ENCODE data around the gene USH1C. TPM values are rescaled to one million over a fixed set of nuclear protein-coding genes. Genes with fewer than 3 reads are reported as not detected.

USH1C gene
- polyA plus RNA-seq, 1 donor: 269 TPM

DNA sequence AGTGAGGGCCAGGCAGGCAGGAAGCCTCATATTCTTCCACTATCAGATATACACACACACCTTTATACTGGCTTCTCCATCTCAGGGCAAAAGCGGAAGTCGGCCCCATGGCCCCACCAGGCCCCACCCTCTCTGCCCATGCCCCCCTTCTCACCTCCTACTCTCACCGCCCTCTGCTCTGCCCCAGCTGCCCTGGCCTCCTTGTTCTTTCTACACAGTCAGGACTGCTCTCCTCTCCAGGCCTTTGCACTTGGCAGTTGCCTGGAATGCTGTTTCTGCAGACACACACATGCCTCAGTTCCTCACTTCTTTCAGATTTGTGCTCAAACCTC, 28.1 kb upstream of the USH1C start:
- Histone ChIP-seq H3K27me3 (ENCODE audit: control insufficient read depth, insufficient read depth, low read length) (no peaks in the 10 kb centered on the region), H3K36me3 (ENCODE audit: control insufficient read depth, insufficient read depth, low read length) (no peaks in the 10 kb centered on the region), H3K4me1 (ENCODE audit: control insufficient read depth, insufficient read depth, low read length) (no peaks in the 10 kb centered on the region), H3K9me3 (ENCODE audit: control insufficient read depth, low read depth, low read length) (no peaks in the 10 kb centered on the region), H3K27ac (ENCODE audit: low read length) (no peak overlapping the region), H3K4me3 (ENCODE audit: low read length) (no peak overlapping the region)
- WGBS (ENCODE audit: insufficient coverage, low lambda C conversion rate): no CpG with 5 or more reads among the region's 3 CpGs
- peak in 1 of 2 donors; percentile 59 for DNase-seq

DNA sequence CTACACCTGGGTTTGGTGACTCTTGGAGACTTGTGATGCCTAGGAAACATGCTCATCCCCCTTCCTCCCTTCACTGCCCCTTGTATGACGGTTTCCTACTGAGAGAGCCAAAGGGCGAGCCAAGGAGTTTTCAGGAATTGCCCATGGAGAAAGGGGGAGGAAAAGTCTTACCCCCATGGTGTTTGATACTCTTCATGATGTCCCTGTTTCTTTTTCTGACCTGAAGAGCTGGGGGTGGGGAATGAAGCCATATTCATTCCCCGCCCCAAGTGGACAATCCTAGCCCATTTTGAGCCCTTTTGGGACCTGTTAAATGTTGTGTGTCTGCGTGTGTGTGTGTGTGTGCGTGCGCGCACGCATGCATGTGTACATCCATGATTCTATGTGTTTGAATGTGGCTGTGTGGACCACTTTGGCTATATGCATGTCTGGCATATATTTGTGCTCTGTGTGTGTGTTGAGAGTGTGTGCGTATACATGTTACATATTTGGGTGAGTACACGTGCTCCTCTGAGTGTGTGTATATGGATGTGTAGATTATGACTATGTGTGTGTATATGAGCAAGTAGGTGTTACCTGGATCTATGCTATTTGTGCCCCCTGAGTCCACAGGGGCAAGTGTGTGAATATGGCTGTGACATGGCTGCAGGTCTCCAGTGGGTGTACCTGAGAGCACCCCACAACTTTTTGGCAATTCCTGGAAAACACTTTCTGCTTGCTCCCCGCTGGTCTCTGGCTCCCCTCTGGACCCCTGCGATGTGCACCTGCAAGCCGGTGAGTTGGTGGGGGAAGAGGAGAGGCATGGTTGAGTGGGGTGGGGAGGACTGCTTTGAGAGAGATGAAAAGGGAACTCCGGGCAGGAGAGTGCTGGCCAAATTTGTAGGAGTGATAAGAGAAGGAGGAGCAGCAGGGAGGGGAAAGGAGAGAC, 27.5 kb upstream of the USH1C start:
- Histone ChIP-seq H3K27ac (ENCODE audit: low read length) (no peak overlapping the region), H3K36me3 (ENCODE audit: control insufficient read depth, insufficient read depth, low read length) (no peaks in the 10 kb centered on the region), H3K4me1 (ENCODE audit: control insufficient read depth, insufficient read depth, low read length) (no peaks in the 10 kb centered on the region), H3K27me3 (ENCODE audit: control insufficient read depth, insufficient read depth, low read length) (no peaks in the 10 kb centered on the region), H3K9me3 (ENCODE audit: control insufficient read depth, low read depth, low read length) (no peaks in the 10 kb centered on the region), H3K4me3 (ENCODE audit: low read length) (no peak overlapping the region)
- no peak for DNase-seq
- no CpG with 5 or more reads among the region's 14 CpGs for WGBS (ENCODE audit: insufficient coverage, low lambda C conversion rate)

DNA sequence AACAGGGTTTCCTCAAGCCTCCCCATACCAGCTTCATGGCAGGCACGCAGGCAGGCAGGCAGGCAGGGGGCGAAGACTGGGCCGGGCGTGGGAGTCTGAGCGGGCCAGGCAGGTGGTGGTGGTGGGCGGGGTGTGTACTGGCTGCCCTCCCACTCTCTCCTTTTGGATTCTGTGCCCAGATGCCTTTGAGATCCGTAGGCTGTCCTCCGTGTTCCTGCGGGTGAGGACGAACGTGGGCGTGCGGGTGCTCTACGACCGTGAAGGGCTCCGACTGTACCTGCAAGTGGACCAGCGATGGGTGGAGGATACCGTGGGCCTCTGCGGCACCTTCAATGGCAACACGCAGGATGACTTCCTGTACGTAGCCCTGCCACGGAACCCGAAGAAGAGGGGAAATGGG, 25.8 kb upstream of the USH1C start:
- H3K36me3 ChIP-seq (ENCODE audit: control insufficient read depth, insufficient read depth, low read length): no peaks in the 10 kb centered on the region
- no peak overlapping the region for H3K4me3 ChIP-seq (ENCODE audit: low read length)
- no peaks in the 10 kb centered on the region for H3K9me3 ChIP-seq (ENCODE audit: control insufficient read depth, low read depth, low read length)
- H3K4me1 ChIP-seq (ENCODE audit: control insufficient read depth, insufficient read depth, low read length): no peaks in the 10 kb centered on the region
- DNase-seq: no peak
- no CpG with 5 or more reads among the region's 23 CpGs for WGBS (ENCODE audit: insufficient coverage, low lambda C conversion rate)
- no peak overlapping the region for H3K27ac ChIP-seq (ENCODE audit: low read length)
- no peaks in the 10 kb centered on the region for H3K27me3 ChIP-seq (ENCODE audit: control insufficient read depth, insufficient read depth, low read length)

DNA sequence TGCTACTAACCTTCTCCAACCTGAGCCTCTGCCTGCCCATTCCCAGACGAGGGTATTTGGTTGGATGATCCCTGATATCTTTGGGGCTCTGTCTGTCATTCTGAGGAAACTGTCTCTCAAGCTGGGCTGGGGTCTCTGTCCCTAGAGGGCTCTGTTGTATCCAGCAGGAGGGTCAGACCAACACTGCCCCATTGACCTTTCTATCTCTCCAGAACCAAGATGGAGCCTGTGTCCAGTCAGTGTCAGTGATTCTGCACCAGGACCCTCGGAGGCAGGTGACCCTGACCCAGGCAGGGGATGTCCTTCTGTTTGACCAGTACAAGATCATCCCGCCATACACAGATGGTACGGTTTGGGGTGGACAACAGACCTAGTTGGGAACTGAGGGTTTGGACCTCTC, 24.7 kb upstream of the USH1C start:
- no peaks in the 10 kb centered on the region for H3K4me1 ChIP-seq (ENCODE audit: control insufficient read depth, insufficient read depth, low read length)
- WGBS (ENCODE audit: insufficient coverage, low lambda C conversion rate): no CpG with 5 or more reads among the region's 4 CpGs
- no peak for DNase-seq
- no peaks in the 10 kb centered on the region for H3K27me3 ChIP-seq (ENCODE audit: control insufficient read depth, insufficient read depth, low read length)
- no peak overlapping the region for H3K4me3 ChIP-seq (ENCODE audit: low read length)
- H3K36me3 ChIP-seq (ENCODE audit: control insufficient read depth, insufficient read depth, low read length): no peaks in the 10 kb centered on the region
- H3K9me3 ChIP-seq (ENCODE audit: control insufficient read depth, low read depth, low read length): no peaks in the 10 kb centered on the region
- H3K27ac ChIP-seq (ENCODE audit: low read length): no peak overlapping the region

DNA sequence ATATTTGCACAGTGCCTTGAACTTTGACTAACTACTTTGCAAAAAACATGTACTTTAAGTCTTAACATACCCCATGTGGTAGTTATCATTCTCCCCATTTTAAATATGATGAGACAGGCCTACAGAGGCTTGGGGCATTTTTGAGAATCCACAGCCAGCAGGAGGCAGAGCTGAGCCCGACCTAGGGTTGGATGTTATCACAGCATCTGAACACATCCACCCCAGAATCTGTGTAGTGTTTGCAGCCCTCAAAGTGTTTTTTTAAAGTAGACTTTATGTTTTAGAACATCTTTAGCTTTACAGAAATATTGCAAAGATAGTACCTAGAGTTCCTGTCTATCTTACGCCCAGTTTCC, 20.4 kb upstream of the USH1C start:
- Histone ChIP-seq H3K4me3 (ENCODE audit: low read length) (no peak overlapping the region), H3K9me3 (ENCODE audit: control insufficient read depth, low read depth, low read length) (no peaks in the 10 kb centered on the region), H3K27me3 (ENCODE audit: control insufficient read depth, insufficient read depth, low read length) (no peaks in the 10 kb centered on the region), H3K4me1 (ENCODE audit: control insufficient read depth, insufficient read depth, low read length) (peaks cover 11% of the 10 kb centered on the region), H3K36me3 (ENCODE audit: control insufficient read depth, insufficient read depth, low read length) (no peaks in the 10 kb centered on the region), H3K27ac (ENCODE audit: low read length) (no peak overlapping the region)
- DNase-seq: no peak
- WGBS (ENCODE audit: insufficient coverage, low lambda C conversion rate): 100% methylated on average over 1 of the region's 2 CpGs

DNA sequence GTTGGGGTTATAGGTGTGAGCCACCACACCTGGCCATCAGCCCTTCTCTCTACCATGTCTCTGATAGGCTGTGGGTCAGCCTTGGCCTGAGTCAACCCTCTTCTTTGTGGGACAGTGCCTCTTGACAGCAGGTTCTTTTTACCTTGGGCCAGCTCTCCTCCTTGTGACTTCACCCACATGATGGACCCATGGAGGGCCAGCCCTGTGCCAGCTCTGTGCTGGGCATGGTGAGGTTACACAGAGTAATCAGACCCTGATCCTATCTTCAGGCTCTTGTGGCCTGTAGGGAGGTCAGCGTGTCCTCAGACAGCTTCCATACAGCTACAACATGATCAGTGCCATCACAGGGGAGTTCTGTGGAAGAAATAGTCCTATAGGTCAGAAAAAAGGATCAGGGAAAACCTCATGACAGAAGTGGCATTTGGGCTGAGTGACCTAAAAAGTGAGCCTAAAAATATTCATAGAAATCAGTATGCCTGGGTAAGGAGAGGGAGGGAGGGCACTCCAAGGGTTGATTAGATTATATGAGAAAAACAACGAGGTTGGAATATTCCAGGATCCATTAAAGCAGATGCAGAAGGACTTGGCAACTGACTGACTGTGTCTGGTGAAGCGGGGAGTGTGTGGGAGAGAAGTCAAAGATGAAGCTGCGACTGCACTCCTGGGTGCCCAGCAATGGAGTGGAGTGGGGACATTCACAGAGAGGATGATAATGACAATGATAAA, 19.9 kb upstream of the USH1C start:
- Histone ChIP-seq H3K36me3 (ENCODE audit: control insufficient read depth, insufficient read depth, low read length) (no peaks in the 10 kb centered on the region), H3K27ac (ENCODE audit: low read length) (no peak overlapping the region), H3K4me3 (ENCODE audit: low read length) (no peak overlapping the region), H3K4me1 (ENCODE audit: control insufficient read depth, insufficient read depth, low read length) (peaks cover 11% of the 10 kb centered on the region), H3K27me3 (ENCODE audit: control insufficient read depth, insufficient read depth, low read length) (no peaks in the 10 kb centered on the region), H3K9me3 (ENCODE audit: control insufficient read depth, low read depth, low read length) (no peaks in the 10 kb centered on the region)
- DNase-seq: no peak
- 90% methylated on average over 2 of the region's 4 CpGs for WGBS (ENCODE audit: insufficient coverage, low lambda C conversion rate)

DNA sequence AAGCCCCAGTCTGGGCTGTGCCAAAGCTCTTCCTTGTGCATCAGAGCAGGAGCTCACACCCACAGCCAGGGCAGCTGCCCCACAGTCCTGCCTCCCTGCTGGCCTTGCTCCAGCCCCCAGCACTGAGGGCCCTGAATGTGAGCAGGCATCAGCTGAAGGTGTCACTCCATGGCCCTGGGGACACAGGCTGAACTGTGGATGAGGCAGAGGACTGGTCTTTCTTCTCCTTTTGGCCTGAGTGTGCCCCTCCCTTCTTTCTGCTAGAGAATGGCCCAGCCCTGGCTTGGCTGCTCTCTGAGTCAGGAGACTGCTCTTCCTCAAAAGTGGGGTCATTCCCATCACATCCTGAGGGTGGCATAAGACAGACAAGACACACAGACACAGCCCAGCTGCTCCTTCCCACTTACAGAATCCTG, 19.0 kb upstream of the USH1C start:
- H3K27ac ChIP-seq (ENCODE audit: low read length): no peak overlapping the region
- DNase-seq: peak in 1 of 2 donors; percentile 24

DNA sequence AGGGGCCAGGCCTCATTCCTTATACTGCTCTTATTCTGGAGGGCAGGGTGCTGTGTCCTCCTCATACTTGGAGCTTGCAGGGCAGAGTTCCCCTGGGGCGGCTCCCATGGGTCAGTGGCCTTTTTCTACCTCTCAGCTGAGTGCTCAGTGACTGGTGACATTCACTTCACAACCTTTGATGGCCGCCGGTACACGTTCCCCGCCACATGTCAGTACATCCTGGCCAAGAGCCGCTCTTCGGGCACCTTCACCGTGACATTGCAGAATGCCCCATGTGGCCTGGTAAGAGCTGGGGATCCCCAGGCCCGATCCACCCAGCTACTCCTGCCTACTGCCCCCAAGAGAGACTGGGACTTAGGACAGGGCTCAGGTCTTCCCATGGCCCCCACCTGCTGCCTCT, 17.3 kb upstream of the USH1C start:
- no peak overlapping the region for H3K27ac ChIP-seq (ENCODE audit: low read length)
- no peak overlapping the region for H3K4me3 ChIP-seq (ENCODE audit: low read length)
- no CpG with 5 or more reads among the region's 9 CpGs for WGBS (ENCODE audit: insufficient coverage, low lambda C conversion rate)
- no peaks in the 10 kb centered on the region for H3K36me3 ChIP-seq (ENCODE audit: control insufficient read depth, insufficient read depth, low read length)
- H3K4me1 ChIP-seq (ENCODE audit: control insufficient read depth, insufficient read depth, low read length): peaks cover 11% of the 10 kb centered on the region
- DNase-seq: no peak
- no peaks in the 10 kb centered on the region for H3K9me3 ChIP-seq (ENCODE audit: control insufficient read depth, low read depth, low read length)
- no peaks in the 10 kb centered on the region for H3K27me3 ChIP-seq (ENCODE audit: control insufficient read depth, insufficient read depth, low read length)

More for the DNA sequence above, 19.0 kb upstream of the USH1C start:
- no peaks in the 10 kb centered on the region for H3K9me3 ChIP-seq (ENCODE audit: control insufficient read depth, low read depth, low read length)
- H3K27me3 ChIP-seq (ENCODE audit: control insufficient read depth, insufficient read depth, low read length): no peaks in the 10 kb centered on the region
- no peak overlapping the region for H3K4me3 ChIP-seq (ENCODE audit: low read length)
- H3K36me3 ChIP-seq (ENCODE audit: control insufficient read depth, insufficient read depth, low read length): no peaks in the 10 kb centered on the region
- H3K4me1 ChIP-seq (ENCODE audit: control insufficient read depth, insufficient read depth, low read length): peaks cover 11% of the 10 kb centered on the region

- peaks cover 11% of the 10 kb centered on the region for H3K4me1 ChIP-seq (ENCODE audit: control insufficient read depth, insufficient read depth, low read length)
- no peaks in the 10 kb centered on the region for H3K36me3 ChIP-seq (ENCODE audit: control insufficient read depth, insufficient read depth, low read length)
- H3K27ac ChIP-seq (ENCODE audit: low read length): no peak overlapping the region
- no peak for DNase-seq
- WGBS (ENCODE audit: insufficient coverage, low lambda C conversion rate): no CpG with 5 or more reads among the region's 4 CpGs
- no peaks in the 10 kb centered on the region for H3K27me3 ChIP-seq (ENCODE audit: control insufficient read depth, insufficient read depth, low read length)
- H3K9me3 ChIP-seq (ENCODE audit: control insufficient read depth, low read depth, low read length): no peaks in the 10 kb centered on the region
- no peak overlapping the region for H3K4me3 ChIP-seq (ENCODE audit: low read length)
Measured at GRCh38 chr11:17561111-17561415, 16.8 kb upstream of the USH1C start.

DNA sequence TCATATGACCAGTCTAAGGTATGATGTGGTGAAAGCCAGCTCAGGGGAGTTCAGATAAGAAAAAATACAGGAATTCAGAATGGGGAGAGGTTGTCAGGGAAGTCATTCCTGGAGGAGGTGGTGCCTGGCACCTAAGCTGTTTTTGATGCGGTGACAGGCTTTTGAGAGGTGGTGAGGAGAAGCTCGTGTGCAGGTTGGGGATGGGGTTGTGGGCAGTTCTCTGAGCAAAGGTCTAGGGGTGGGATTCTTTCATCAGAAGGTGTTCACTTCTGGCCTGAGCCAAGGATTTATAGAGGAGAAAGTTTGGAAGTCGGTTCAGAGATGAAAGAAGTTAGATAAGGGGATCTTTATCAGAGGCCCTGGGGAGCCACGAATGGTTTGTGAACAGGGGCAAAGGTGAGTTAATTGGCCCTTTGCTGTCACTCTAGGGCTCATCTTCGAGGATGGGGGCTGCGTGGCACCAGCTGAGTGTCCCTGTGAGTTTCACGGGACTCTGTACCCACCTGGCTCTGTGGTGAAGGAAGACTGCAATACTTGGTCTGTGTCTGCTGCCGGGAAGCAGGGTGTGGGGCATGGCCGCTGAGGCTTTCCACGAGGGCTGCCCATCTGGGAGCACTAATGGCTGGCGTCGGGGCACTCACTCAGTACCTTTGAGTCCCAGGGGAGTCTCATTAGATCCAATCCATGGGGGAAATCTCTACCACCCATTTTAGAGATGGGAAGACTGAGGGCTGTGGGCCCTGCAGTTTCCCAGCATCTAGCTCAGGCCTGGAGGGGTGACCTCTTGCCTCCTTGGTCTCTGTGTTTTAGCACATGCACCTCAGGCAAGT, 16.3 kb upstream of the USH1C start:
- H3K27me3 ChIP-seq (ENCODE audit: control insufficient read depth, insufficient read depth, low read length): no peaks in the 10 kb centered on the region
- peaks cover 11% of the 10 kb centered on the region for H3K4me1 ChIP-seq (ENCODE audit: control insufficient read depth, insufficient read depth, low read length)
- no peaks in the 10 kb centered on the region for H3K9me3 ChIP-seq (ENCODE audit: control insufficient read depth, low read depth, low read length)
- H3K4me3 ChIP-seq (ENCODE audit: low read length): no peak overlapping the region
- no peak for DNase-seq
- no CpG with 5 or more reads among the region's 12 CpGs for WGBS (ENCODE audit: insufficient coverage, low lambda C conversion rate)
- no peak overlapping the region for H3K27ac ChIP-seq (ENCODE audit: low read length)
- H3K36me3 ChIP-seq (ENCODE audit: control insufficient read depth, insufficient read depth, low read length): no peaks in the 10 kb centered on the region

Data from large intestine (tissue), 3 donors.